Epithelial cell of prostate (primary cell): Measurements from ENCODE around the gene CACNA1B.
"Not testable (repeated sequence)": the region's sequence is repeated elsewhere in the genome, so short reads cannot be mapped to it uniquely, and the experiment has no call there.

Source experiments
- DNase-seq: peaks from one replicate; pipeline ENCODE4 v3.0.0-alpha.2; 2011; ENCODE audit warnings: low read depth, low spot score
- H3K27ac ChIP-seq: fragments of 450-650 bp; 2 replicates; pipeline ENCODE4 v1.5.1; 2017; ENCODE audit warnings: mild to moderate bottlenecking

Gene CACNA1B

DNA sequence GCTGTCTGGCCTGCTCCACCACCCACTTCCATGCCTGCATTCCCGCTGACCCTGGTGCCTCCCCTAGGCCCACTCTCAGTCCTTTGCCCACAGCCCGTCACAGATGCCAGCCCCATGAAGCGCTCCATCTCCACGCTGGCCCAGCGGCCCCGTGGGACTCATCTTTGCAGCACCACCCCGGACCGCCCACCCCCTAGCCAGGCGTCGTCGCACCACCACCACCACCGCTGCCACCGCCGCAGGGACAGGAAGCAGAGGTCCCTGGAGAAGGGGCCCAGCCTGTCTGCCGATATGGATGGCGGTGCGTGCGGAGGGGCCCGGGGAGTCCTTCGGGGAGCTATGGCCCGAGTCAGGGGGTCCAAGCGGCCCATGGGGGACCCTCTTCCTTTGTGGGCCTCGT, 242.5 kb downstream of the CACNA1B start:
- no peak overlapping the region for H3K27ac ChIP-seq
- no peak for DNase-seq

DNA sequence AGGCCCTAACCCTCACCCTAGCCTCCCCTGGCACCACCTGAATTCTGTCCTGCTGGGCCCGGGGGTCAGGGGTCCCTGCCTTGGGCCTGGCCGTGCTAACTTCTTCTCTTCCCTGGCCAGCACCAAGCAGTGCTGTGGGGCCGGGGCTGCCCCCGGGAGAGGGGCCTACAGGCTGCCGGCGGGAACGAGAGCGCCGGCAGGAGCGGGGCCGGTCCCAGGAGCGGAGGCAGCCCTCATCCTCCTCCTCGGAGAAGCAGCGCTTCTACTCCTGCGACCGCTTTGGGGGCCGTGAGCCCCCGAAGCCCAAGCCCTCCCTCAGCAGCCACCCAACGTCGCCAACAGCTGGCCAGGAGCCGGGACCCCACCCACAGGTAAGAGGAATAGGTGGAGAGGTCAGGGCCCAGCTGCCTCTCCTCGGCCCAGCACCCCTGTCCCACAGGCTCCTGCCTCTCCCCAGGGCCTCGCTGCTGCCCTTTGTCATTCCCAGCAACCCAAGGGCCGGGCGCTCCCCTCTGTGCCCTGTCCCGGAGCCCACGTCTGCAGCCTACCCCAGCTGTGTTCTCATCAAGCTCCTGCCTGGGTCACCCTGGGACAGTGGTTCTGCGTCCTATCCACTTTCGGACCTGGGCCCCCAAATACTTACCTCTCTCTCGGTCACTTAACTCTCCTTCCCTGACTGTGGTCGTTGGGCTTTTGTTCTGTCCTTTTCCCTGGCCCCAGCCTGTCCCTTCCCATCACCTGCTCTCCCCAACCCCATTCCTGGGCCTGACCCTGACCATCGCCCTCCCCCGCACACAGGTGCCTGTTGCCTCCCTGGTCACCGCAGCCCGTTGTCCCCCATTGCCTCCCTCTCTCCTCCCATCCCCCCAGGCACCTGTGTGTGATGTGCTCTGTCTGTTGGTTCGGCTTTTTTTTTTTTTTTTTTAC, 243.2 kb downstream of the CACNA1B start:
- no peak overlapping the region for H3K27ac ChIP-seq

DNA sequence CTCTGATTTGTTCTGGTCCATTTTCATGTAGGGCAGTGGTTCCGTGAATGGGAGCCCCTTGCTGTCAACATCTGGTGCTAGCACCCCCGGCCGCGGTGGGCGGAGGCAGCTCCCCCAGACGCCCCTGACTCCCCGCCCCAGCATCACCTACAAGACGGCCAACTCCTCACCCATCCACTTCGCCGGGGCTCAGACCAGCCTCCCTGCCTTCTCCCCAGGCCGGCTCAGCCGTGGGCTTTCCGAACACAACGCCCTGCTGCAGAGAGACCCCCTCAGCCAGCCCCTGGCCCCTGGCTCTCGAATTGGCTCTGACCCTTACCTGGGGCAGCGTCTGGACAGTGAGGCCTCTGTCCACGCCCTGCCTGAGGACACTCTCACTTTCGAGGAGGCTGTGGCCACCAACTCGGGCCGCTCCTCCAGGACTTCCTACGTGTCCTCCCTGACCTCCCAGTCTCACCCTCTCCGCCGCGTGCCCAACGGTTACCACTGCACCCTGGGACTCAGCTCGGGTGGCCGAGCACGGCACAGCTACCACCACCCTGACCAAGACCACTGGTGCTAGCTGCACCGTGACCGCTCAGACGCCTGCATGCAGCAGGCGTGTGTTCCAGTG, 244.0 kb downstream of the CACNA1B start:
- DNase-seq: no peak

More for the DNA sequence above, 243.2 kb downstream of the CACNA1B start:
- DNase-seq: no peak

DNA sequence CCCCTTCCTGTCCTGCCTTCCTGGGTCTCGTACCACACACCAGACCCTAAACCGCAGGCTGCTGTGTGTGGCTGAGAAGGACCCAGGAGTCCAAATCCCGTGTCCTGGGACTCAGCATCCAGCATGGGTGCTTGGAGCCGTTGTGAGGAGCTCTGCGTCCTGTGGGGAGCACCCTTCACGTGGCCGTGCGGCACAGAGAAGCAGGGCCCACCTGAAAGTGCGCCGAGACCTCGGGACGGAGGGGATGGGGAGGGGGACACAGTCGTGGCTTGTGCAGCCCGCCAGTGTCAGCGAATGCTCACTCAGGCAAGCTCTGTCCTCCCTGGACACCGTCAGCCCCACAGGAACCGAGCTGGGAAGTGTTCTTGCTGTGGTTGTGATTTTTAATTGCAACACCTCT, 244.6 kb downstream of the CACNA1B start:
- no peak for DNase-seq
- no peak overlapping the region for H3K27ac ChIP-seq

More for the DNA sequence above, 244.0 kb downstream of the CACNA1B start:
- no peak overlapping the region for H3K27ac ChIP-seq

DNA sequence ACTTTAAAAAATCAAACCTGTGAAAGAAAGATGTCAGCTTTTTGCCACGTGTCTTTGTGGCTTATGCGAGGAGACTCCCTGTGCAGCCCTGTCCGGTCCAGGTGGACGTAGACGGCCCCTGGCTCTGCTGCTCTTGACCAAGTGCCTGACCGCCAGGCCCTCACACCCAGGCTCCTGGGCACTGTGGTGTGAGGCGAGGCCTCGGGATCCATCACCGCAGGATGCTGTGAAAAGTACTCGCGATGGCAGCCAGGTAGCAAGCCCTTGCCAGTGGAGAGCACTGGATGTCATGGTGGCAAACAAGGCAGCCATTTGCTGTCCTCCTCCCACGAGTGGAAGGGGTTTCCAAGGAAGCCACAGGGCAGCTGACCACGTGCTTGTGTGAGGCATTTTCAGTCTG, 245.1 kb downstream of the CACNA1B start:
- no peak overlapping the region for H3K27ac ChIP-seq
- no peak for DNase-seq

DNA sequence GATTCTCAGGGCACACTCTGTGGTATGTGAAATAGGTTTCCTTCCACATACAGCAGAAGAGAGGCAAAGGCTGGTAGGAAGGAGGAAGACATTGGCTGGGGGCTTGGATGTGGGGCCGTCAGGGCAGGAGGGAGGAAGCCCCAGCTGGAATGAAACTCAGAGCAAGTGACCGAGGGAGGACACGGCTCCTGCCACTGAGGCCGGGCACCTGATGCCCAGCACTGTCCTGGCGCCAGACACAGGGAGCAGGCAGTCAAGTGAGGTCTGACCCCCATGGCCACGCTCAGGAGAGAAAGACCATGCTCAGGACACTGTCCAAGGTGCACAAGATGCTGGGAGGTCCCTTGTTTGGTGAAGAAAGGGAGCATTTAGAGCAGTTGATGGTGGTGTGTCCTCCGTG, 245.5 kb downstream of the CACNA1B start:
- H3K27ac ChIP-seq: no peak overlapping the region
- DNase-seq: no peak

DNA sequence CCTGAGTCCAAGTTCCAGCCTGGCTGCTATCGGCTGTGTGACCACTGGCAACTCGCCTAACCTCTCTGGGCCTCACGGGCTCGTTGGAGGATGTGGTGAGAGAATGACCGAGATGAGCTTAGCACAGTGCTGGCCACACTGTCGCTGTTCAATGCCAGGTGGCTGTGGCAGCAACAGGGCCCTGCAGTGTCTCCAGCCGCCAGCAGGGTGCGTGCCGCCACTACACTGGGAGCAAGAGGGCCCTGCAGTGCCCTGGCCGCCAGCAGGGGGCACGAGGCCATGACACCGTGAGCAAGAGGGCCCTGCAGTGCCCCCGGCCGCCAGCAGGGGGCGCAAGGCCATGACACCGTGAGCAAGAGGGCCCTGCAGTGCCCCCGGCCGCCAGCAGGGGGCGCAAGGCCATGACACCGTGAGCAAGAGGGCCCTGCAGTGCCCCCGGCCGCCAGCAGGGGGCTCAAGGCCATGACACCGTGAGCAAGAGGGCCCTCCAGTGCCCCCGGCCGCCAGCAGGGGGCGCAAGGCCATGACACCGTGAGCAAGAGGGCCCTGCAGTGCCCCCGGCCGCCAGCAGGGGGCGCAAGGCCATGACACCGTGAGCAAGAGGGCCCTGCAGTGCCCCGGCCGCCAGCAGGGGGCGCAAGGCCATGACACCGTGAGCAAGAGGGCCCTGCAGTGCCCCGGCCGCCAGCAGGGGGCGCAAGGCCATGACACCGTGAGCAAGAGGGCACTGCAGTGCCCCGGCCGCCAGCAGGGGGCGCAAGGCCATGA, 248.7 kb downstream of the CACNA1B start:
- not testable (repeated sequence) for DNase-seq

DNA sequence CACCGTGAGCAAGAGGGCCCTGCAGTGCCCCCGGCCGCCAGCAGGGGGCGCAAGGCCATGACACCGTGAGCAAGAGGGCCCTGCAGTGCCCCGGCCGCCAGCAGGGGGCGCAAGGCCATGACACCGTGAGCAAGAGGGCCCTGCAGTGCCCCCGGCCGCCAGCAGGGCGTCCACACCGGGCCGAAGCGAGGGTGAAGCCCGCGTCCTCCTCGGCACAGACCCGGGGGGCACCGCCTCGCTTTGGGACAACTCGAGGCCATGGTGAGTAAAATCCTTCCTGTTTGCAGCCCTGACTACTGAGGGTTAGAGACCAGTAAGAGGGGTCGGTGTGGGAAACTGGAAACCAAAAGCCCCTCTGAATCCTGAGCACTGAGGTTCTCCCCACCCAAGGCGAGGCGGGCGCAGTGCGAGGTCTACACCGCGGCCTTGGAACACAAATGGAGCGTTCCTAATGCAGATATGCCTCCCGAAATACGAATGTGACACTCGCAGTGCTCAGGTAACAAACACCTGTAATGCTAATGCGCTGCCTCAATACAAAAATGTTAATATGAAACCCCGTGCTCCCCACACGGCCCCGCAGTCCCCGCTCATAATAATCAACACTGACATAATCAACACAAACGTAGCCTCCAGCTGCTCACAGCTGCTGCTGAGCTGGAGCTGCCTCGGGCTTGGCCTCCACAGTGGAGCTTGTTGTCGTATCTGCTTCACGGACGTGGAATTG, 249.4 kb downstream of the CACNA1B start:
- not testable (repeated sequence) for H3K27ac ChIP-seq, DNase-seq

More for the DNA sequence above, 248.7 kb downstream of the CACNA1B start:
- H3K27ac ChIP-seq: not testable (repeated sequence)

DNA sequence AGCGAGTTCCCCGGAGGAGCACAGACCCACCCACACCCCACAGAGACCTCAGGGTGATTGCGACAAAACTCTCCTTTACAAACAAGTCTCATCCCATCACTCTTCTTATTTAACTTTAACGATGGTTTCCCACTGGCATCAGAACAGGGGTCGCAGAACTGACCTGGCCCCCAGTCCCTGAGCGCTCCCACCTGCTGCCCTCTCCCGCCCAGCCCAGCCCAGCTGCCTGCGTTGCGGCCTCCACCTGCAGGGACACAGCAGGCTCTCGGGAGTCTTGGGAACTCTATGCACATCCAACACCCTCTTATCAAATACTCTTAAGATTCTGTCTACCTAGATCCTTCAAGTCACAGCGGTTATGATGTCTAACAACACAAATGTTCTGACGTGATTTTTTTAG, 250.4 kb downstream of the CACNA1B start:
- not testable (repeated sequence) for H3K27ac ChIP-seq, DNase-seq

DNA sequence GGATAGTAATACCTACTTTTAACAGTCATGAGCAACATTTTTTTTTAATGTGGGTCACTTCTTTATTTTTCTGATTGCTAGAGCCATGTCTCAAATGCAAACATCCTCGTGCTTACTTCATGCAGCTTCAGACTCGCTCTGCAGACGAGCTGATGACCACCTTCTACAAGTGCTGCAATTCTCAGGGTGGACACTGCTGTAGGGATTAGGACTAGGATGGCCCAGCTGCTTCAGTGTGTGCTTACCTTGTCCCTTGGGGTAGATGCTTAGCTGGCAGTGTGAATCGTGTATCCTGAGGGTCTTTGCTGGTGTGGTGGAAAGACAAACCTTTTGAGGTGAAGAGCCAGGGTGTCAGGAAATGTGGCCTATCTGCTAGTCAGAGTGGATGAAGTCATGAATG, 251.7 kb downstream of the CACNA1B start:
- not testable (repeated sequence) for DNase-seq, H3K27ac ChIP-seq

DNA sequence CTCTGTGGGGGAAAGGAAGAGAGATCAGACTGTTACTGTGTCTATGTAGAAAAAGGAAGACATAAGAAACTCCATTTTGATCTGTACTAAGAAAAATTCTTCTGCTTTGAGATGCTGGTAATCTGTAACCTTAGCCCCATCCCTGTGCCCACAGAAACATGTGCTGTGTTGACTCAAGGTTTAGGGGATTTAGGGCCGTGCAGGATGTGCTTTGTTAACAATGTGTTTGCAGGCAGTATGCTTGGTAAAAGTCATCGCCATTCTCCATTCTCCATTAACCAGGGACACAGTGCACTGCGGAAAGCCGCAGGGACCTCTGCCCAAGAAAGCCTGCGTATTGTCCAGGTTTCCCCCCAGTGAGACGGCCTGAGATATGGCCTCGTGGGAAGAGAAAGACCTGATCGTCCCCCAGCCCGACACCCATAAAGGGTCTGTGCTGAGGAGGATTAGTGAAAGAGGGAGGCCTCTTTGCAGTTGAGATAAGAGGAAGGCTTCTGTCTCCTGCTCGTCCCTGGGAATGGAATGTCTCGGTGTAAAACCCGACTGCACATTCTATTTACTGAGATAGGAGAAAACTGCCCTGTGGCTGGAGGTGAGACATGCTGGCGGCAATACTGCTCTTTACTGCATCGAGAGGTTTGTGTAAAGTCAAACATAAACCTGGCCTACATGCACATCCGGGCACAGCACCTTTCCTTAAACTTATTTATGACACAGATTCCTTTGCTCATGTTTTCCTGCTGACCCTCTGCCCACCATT, 255.5 kb downstream of the CACNA1B start:
- DNase-seq, H3K27ac ChIP-seq: not testable (repeated sequence)

DNA sequence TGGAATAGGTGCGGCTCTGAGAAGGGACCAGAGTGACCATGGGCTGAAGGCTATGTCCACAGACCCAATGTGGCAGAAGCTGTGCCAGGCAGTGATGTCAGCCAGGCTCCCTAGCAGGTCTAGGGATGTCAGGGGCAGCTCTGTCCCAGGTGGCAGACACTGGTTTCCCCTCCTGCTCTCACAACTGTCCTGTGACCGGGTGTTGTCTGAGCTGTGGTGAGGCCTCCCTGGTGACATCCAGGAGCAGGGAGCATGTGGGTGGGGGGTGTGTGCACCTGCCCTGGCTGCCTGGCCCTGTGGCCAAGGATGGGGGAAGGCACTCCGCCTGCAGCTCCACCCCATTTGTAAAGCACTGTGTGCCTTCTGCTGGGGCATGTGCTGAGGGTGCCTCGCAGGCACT, 257.0 kb downstream of the CACNA1B start:
- DNase-seq: not testable (repeated sequence)

DNA sequence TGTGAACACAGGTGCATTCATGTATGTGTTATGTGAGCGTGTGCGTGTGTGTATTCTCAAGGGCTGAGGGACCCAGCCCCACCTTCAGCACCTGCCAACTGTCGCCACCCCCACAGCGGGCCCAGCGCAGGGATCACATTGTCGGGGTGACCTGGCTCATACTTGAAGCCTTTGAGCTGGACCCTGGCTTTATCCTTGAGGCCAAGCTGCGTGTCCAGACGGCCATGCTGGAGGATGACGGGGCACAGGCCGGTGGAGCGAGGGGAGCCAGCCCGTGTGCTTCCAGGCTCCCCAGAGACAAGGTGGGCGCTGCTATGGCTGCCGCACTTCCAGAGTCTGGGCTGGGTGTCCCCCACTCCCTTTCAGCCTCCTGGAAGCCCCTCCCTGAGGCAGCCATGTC, 261.5 kb downstream of the CACNA1B start:
- not testable (repeated sequence) for H3K27ac ChIP-seq, DNase-seq

More for the DNA sequence above, 257.0 kb downstream of the CACNA1B start:
- H3K27ac ChIP-seq: not testable (repeated sequence)

DNA sequence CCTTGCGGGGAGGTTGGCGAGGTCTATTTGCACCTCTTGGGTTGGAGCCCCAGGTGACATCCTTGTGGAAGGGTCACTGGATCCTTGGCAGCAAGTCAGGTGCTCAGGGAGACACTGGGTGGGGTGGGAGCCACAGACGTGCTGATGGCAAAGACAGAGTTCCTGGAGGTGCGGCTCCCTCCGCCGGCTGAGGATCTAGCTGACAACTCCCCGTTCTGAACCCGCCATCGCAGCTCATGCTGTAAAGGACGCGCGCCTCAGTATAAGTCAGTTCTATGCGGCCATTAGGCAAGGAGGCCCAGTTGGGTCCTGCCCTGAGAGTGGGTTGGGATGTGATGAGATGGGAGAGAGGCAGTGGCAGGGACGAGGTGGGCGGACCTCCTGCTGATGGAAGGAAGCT, 263.4 kb downstream of the CACNA1B start:
- not testable (repeated sequence) for H3K27ac ChIP-seq, DNase-seq

DNA sequence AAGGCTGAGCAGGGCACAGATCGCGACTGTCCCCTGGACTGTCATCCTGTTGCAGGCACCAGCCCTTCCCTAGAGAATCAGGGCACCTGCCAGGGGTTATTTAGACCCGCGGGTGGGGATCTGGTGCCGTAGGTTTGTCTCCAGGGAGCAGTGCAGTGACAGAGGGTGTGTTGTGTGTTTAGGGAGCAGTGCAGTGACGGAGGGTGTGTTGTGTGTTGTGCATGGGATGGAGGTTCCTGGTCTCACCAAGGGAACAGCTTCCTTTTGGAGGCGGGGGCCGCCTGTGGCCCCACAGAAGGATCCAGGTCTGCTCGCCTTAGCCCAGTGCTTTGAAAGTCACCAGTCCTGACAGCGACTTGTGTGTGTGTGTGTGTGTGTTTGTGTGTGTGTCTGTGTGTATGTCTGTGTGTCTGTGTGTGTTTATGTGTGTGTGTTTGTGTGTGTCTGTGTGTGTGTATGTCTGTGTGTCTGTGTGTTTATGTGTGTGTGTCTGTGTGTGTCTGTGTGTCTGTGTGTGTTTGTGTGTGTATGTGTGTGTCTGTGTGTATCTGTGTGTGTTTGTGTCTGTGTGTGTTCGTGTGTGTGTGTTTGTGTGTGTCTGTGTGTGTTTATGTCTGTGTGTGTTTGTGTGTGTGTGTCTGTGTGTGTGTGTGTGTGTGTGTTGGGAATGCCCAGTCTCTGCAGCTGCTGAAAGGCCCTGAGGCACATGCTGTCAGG, 265.1 kb downstream of the CACNA1B start:
- DNase-seq, H3K27ac ChIP-seq: not testable (repeated sequence)

DNA sequence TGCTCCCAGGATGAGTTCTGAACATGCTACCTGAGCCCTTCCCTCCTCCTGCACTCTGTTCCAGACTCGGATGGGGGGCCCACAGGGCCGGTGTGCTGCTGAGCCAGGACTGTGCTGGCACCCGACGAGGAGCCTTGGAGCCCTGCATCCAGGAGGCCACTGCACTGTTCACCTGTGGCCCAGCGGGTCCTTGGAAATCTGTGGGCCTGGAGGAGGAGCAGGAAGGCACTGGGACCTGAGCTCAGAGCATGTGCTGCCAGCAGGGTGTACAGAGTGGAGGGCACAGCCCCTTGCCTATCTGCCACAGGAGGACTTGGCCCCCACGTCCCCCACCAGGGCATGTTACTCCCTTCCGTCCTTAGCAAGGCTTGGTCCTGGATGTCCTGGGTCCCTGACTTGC, 265.9 kb downstream of the CACNA1B start:
- H3K27ac ChIP-seq, DNase-seq: not testable (repeated sequence)

DNA sequence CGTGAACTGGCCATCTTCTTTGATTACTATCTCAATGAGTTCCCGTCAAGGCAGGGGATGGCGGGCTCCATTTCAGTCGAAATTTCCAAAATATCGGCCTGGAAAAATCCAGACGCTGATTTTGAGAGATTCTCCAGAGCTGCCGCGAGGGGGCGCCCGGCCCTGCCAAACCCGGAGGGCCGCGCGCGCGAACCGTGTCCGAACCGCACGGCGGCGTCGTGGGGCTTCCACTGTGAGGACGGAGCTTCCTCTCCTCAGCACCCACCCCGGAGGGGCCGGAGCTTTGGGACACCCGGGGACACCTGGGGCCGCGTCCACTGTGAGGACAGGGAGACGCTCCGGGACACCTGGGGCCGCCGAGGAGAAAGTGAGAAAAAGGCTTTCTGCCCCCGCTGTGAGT, 270.0 kb downstream of the CACNA1B start:
- not testable (repeated sequence) for DNase-seq, H3K27ac ChIP-seq
